Measurements from ENCODE around the gene SORCS2.

SORCS2 gene

DNA sequence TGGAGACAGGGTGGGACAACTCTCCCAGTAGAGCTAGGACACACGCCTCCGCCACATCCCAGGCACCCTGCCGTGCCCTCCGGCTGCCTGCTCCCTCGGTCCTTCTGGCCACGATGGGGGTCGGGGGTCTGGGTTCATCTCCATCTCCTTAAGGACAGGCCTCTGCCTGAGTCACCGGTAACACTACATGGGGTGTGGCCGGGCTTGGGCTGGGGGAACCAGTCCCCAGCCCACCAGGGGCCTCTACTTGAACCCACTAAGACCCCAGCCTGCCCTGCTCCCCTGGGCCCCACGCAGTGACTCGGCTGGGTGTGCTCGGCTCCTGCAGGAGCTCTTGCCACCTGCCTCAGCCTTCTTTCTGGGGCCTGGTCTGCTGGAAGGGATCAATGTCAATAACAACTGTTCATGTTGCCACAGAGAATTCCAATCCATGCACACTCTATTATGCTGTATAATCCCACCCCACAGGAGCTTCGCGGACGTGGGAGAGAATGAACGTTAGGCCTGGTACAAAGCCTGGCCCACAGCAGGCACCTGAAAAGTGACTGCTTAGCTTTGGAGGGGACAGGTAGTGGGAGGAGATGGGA, 420.1 kb downstream of the SORCS2 start:
- Histone ChIP-seq H3K4me3 (ENCODE audit: low read depth, low read length) (no peak overlapping the region), H3K9ac (ENCODE audit: low read depth, low read length) (no peak overlapping the region), H3K27ac (ENCODE audit: low read depth, low read length) (no peak overlapping the region), H3K27me3 (ENCODE audit: control insufficient read depth, insufficient read depth, low read length) (no peaks in the 10 kb centered on the region), H3K4me1 (ENCODE audit: control insufficient read depth, insufficient read depth, low read length) (no peaks in the 10 kb centered on the region), H3K9me3 (ENCODE audit: control insufficient read depth, insufficient read depth, low read length) (no peaks in the 10 kb centered on the region), H3K36me3 (ENCODE audit: control insufficient read depth, insufficient read depth, low read length) (no peaks in the 10 kb centered on the region)

DNA sequence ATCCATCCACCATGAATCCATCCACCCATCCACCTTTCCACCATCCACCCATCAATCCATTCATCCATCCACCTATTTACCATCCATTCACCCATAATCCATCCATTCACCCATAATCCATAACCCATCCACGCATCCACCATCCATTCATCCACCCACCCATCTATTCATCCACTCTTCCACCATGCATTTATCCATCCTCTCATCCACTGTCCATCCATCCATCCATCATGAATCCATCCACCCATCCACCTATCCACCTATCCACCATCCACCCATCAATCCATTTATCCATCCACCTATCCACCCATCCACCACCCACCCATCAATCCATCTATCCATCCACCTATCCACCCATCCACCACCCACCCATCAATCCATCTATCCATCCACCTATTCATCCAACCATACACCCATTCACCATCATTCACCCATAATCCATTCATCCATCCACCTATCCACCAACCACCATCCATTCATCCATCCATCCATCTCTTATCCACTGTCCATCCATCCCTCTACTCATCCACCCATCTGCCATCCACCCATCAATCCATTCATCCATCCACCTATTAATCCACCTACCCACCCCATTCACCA, 422.1 kb downstream of the SORCS2 start:
- H3K27me3 ChIP-seq (ENCODE audit: control insufficient read depth, insufficient read depth, low read length), result no peaks in the 10 kb centered on the region
- no peak overlapping the region for H3K9ac ChIP-seq (ENCODE audit: low read depth, low read length)
- no peak overlapping the region for H3K4me3 ChIP-seq (ENCODE audit: low read depth, low read length)
- H3K27ac ChIP-seq (ENCODE audit: low read depth, low read length), result no peak overlapping the region
- H3K9me3 ChIP-seq (ENCODE audit: control insufficient read depth, insufficient read depth, low read length), result no peaks in the 10 kb centered on the region
- no peaks in the 10 kb centered on the region for H3K36me3 ChIP-seq (ENCODE audit: control insufficient read depth, insufficient read depth, low read length)
- no peaks in the 10 kb centered on the region for H3K4me1 ChIP-seq (ENCODE audit: control insufficient read depth, insufficient read depth, low read length)

DNA sequence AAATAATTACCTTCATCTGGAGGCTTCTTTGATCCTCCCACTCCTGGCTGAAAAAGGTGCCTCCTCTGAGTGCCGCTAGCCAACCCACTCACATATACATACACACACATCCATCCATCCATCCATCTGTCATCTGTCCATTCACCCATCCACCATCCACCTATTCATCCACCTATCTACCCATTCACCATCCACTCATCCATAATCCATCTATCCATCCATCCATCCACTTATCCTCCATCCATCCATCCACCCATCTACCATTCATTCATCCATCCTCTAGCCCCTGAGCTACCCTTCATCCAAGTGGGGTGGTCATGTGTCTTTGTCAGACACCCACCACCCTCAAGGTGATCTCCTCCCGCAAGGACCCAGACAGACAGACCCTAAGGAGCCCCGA, 423.9 kb downstream of the SORCS2 start:
- Histone ChIP-seq H3K27me3 (ENCODE audit: control insufficient read depth, insufficient read depth, low read length) (no peaks in the 10 kb centered on the region), H3K27ac (ENCODE audit: low read depth, low read length) (no peak overlapping the region), H3K9me3 (ENCODE audit: control insufficient read depth, insufficient read depth, low read length) (no peaks in the 10 kb centered on the region), H3K36me3 (ENCODE audit: control insufficient read depth, insufficient read depth, low read length) (no peaks in the 10 kb centered on the region), H3K4me1 (ENCODE audit: control insufficient read depth, insufficient read depth, low read length) (no peaks in the 10 kb centered on the region), H3K9ac (ENCODE audit: low read depth, low read length) (no peak overlapping the region), H3K4me3 (ENCODE audit: low read depth, low read length) (no peak overlapping the region)

DNA sequence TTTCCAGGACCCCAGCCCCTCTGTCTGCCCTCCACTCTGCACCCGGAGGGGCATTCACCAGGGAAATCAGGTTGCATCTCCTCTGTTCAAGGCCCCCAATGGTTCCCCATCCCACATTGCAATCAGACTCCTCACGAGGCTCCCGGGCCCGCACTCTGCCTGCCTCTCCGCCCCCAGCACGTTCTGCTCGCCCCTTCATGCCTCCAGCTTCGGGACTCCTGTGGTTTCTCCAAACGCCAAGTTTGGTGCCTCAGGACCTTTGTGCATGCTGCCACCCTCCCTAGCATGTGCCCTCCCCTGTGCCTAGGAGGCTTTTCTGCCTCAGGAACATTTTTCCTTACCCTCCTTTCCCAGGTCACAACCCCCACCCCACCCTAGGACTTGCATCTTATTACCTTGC, 426.0 kb downstream of the SORCS2 start:
- no peaks in the 10 kb centered on the region for H3K36me3 ChIP-seq (ENCODE audit: control insufficient read depth, insufficient read depth, low read length)
- H3K9me3 ChIP-seq (ENCODE audit: control insufficient read depth, insufficient read depth, low read length), result no peaks in the 10 kb centered on the region
- no peaks in the 10 kb centered on the region for H3K4me1 ChIP-seq (ENCODE audit: control insufficient read depth, insufficient read depth, low read length)
- no peak overlapping the region for H3K4me3 ChIP-seq (ENCODE audit: low read depth, low read length)
- no peak overlapping the region for H3K27ac ChIP-seq (ENCODE audit: low read depth, low read length)
- no peak overlapping the region for H3K9ac ChIP-seq (ENCODE audit: low read depth, low read length)
- H3K27me3 ChIP-seq (ENCODE audit: control insufficient read depth, insufficient read depth, low read length), result no peaks in the 10 kb centered on the region

DNA sequence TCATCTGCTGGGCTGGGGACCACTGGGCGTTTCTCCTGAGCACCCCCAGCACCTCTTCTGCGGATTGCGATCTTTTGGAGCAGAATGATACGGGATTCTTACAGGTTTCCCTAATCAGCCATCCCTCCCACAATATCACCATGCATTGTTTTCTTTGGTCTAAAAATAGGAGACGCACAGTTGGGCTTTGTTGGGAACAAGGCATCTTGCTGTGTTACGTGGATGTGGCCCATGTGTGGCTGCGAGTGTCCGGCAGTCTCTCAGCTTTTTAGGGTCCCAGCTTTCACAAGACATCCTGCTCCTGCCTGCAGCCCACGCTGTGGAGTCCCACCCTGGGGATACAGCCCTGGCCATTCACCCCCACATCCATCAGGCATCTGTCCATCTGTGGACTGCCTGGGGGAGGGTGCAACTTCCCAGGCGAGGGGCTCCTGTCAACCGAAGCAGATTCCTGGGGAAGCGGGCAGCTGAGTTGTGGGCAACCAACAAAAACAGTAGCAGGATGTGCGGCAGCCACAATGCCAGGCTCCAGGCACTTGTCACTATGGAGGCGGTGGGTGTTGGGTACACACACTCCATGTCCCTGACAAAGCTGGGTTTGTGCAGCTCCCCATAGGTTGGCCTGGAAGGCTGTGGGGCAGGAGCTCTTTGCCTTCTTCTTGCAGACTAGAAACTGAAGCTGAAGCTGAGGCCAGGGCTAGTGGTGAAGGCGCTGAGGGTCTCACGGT, 427.9 kb downstream of the SORCS2 start:
- Histone ChIP-seq H3K36me3 (ENCODE audit: control insufficient read depth, insufficient read depth, low read length) (no peaks in the 10 kb centered on the region), H3K27ac (ENCODE audit: low read depth, low read length) (no peak overlapping the region), H3K9me3 (ENCODE audit: control insufficient read depth, insufficient read depth, low read length) (no peaks in the 10 kb centered on the region), H3K4me3 (ENCODE audit: low read depth, low read length) (no peak overlapping the region), H3K4me1 (ENCODE audit: control insufficient read depth, insufficient read depth, low read length) (no peaks in the 10 kb centered on the region), H3K27me3 (ENCODE audit: control insufficient read depth, insufficient read depth, low read length) (no peaks in the 10 kb centered on the region), H3K9ac (ENCODE audit: low read depth, low read length) (no peak overlapping the region)

DNA sequence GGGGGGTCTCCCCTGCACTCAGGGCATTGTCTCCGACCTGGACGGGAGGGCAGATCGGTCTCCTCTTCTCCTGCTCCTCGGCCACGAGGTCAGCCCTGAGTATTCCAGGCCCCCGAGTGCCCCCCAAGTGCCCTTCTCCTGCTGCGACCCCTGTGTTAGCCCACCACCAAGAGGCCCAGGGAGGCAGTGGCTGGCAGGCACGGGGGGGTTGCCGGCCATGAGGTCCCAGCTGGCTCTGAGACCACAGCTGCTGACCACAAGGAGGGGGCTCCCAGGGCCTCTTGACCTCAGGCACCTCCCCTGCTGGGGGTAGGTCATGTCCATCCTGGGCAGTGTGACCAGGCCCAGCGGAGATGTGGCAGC, 428.5 kb downstream of the SORCS2 start:
- Histone ChIP-seq H3K4me3 (ENCODE audit: low read depth, low read length) (no peak overlapping the region), H3K27ac (ENCODE audit: low read depth, low read length) (no peak overlapping the region), H3K4me1 (ENCODE audit: control insufficient read depth, insufficient read depth, low read length) (no peaks in the 10 kb centered on the region), H3K9ac (ENCODE audit: low read depth, low read length) (no peak overlapping the region), H3K36me3 (ENCODE audit: control insufficient read depth, insufficient read depth, low read length) (no peaks in the 10 kb centered on the region), H3K27me3 (ENCODE audit: control insufficient read depth, insufficient read depth, low read length) (no peaks in the 10 kb centered on the region), H3K9me3 (ENCODE audit: control insufficient read depth, insufficient read depth, low read length) (no peaks in the 10 kb centered on the region)

DNA sequence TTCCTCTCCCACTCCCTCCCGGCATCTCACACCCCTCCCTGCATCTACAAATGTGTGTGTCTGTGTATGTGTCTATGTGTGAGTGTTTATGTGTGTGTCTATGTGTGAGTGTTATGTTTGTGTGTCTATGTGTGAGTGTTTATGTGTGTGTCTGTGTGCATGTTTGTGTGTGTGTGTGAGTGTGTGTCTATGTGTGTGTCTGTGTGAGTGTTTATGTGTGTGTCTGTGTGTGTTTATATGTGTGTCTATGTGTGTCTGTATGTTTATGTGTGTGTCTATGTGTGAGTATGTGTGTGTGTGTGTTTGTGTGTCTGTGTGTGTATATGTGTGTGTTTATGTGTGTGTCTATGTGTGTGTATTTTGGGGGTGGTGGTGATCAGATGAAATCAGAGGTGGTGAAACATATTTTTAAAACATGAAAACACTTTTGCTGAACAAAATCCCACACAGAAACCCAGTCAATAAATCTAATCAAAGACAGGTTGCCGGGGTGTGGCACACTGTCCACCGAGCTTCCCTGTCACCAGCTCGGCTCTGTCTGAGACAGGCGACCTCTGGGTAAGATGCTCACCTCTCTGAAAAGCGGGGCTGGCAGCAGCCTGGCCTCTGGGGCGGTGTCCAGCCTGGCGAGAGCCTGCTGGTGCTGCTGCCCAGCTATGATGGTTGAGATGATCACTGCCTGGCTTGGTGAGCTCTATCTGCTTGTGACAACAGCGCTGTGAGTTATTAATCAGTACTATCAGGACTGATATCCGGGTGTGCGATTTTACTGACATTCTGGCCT, 429.1 kb downstream of the SORCS2 start:
- no peak overlapping the region for H3K27ac ChIP-seq (ENCODE audit: low read depth, low read length)
- H3K4me3 ChIP-seq (ENCODE audit: low read depth, low read length), result no peak overlapping the region
- H3K9me3 ChIP-seq (ENCODE audit: control insufficient read depth, insufficient read depth, low read length), result no peaks in the 10 kb centered on the region
- H3K4me1 ChIP-seq (ENCODE audit: control insufficient read depth, insufficient read depth, low read length), result no peaks in the 10 kb centered on the region
- no peaks in the 10 kb centered on the region for H3K27me3 ChIP-seq (ENCODE audit: control insufficient read depth, insufficient read depth, low read length)
- no peak overlapping the region for H3K9ac ChIP-seq (ENCODE audit: low read depth, low read length)
- H3K36me3 ChIP-seq (ENCODE audit: control insufficient read depth, insufficient read depth, low read length), result no peaks in the 10 kb centered on the region

DNA sequence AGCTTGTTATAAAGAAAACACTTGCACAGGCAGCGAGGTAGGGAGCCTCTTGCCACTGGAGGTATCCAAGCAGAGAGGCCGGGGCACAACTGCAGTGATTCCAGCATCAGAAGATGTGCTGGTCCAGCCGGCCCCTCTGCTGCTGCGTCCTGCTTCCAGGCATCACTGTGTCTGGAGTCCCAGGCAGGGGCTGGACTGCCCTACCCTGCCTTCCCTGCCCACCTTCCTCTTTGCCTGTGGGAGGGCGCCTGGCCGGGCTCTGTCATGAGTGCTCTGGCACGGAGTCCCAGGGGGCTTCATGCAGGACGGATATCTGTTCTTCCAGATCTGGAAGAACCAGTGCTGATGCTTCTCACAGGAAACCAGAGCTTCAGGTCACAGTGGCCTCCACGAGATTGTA, 430.0 kb downstream of the SORCS2 start:
- Histone ChIP-seq H3K4me3 (ENCODE audit: low read depth, low read length) (no peak overlapping the region), H3K4me1 (ENCODE audit: control insufficient read depth, insufficient read depth, low read length) (no peaks in the 10 kb centered on the region), H3K27ac (ENCODE audit: low read depth, low read length) (no peak overlapping the region), H3K9ac (ENCODE audit: low read depth, low read length) (no peak overlapping the region), H3K36me3 (ENCODE audit: control insufficient read depth, insufficient read depth, low read length) (no peaks in the 10 kb centered on the region), H3K27me3 (ENCODE audit: control insufficient read depth, insufficient read depth, low read length) (no peaks in the 10 kb centered on the region), H3K9me3 (ENCODE audit: control insufficient read depth, insufficient read depth, low read length) (no peaks in the 10 kb centered on the region)

DNA sequence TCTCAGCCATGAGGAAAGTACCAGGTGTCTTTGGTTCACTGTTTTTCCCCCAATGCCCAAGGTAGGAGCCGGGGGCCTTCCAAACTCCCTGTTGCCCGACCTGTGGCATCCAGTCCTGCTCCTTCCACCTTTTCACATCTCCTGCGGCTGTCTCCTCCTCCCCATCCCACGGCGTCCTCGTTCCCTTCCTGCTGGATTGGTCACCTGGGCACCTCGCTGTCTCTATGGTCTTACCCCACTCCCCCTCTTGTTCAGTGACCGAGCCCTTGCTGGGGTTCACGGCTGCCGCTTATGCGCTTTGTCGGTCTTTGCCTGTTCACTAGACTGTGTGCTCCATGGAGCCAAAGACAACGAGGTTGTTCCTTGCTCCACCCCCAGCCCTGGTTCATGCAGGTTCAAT, 431.1 kb downstream of the SORCS2 start:
- Histone ChIP-seq H3K9ac (ENCODE audit: low read depth, low read length) (no peak overlapping the region), H3K9me3 (ENCODE audit: control insufficient read depth, insufficient read depth, low read length) (no peaks in the 10 kb centered on the region), H3K36me3 (ENCODE audit: control insufficient read depth, insufficient read depth, low read length) (no peaks in the 10 kb centered on the region), H3K27me3 (ENCODE audit: control insufficient read depth, insufficient read depth, low read length) (no peaks in the 10 kb centered on the region), H3K4me1 (ENCODE audit: control insufficient read depth, insufficient read depth, low read length) (no peaks in the 10 kb centered on the region), H3K4me3 (ENCODE audit: low read depth, low read length) (no peak overlapping the region), H3K27ac (ENCODE audit: low read depth, low read length) (no peak overlapping the region)

DNA sequence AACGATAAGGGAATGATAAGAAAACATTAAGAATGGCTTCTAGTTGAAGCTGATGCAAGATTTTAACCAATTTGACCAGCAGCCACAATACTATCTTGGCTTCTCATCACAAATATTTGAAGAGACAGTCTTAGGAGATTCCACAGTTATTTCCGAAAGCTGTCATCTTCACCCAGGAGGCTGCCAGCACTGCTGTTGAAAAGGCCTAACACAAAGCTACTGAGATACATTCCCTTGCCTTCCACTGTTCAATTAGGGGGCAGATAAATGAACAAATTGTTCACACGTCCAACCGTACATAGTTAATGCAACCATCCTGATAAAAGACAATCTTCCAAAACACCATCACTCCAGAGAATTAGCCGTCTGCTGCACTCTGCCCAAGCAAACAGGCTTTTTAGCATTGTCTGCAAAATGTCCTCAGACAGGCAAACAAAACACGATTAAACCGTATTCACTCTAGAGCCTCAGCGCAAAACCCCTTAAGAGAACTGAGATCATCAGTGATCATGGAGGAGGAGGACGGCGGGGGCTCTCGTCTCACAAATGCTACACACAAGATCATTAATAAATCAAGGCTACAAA, 432.1 kb downstream of the SORCS2 start:
- H3K27me3 ChIP-seq (ENCODE audit: control insufficient read depth, insufficient read depth, low read length), result no peaks in the 10 kb centered on the region
- no peak overlapping the region for H3K9ac ChIP-seq (ENCODE audit: low read depth, low read length)
- H3K4me3 ChIP-seq (ENCODE audit: low read depth, low read length), result no peak overlapping the region
- H3K36me3 ChIP-seq (ENCODE audit: control insufficient read depth, insufficient read depth, low read length), result no peaks in the 10 kb centered on the region
- no peaks in the 10 kb centered on the region for H3K9me3 ChIP-seq (ENCODE audit: control insufficient read depth, insufficient read depth, low read length)
- H3K4me1 ChIP-seq (ENCODE audit: control insufficient read depth, insufficient read depth, low read length), result no peaks in the 10 kb centered on the region
- H3K27ac ChIP-seq (ENCODE audit: low read depth, low read length), result no peak overlapping the region

DNA sequence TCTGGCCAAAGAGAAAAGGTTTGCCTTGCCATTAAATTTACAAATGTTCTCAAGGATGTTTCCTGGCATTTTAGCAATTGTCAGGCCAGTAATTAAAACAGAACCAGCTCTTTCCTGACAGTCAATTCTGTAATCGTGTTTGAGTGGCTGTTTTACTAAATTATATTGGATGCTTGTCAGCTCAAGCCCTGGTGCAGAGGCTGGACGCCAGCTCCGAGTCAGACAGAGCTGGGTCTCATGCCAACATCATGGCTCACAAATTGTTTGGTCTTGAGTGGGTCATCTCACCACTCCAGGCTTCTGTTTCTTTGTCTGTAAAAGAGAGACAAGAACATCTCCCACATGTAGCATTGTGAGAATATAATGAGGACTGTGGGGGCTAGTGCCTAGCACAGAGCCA, 432.7 kb downstream of the SORCS2 start:
- no peak overlapping the region for H3K9ac ChIP-seq (ENCODE audit: low read depth, low read length)
- no peak overlapping the region for H3K27ac ChIP-seq (ENCODE audit: low read depth, low read length)
- no peaks in the 10 kb centered on the region for H3K9me3 ChIP-seq (ENCODE audit: control insufficient read depth, insufficient read depth, low read length)
- H3K4me1 ChIP-seq (ENCODE audit: control insufficient read depth, insufficient read depth, low read length), result no peaks in the 10 kb centered on the region
- no peak overlapping the region for H3K4me3 ChIP-seq (ENCODE audit: low read depth, low read length)
- H3K27me3 ChIP-seq (ENCODE audit: control insufficient read depth, insufficient read depth, low read length), result no peaks in the 10 kb centered on the region
- no peaks in the 10 kb centered on the region for H3K36me3 ChIP-seq (ENCODE audit: control insufficient read depth, insufficient read depth, low read length)

Data from HUES48 (cell line).